B cell (primary cell): ENCODE measurements around the gene HSD11B1. TPM values are rescaled to one million over a fixed set of nuclear protein-coding genes. Genes with fewer than 3 reads are reported as not detected.

Experiments used
- ATAC-seq: fragments of 200-7000 bp; cut with Tn5 transposase; one replicate; pipeline ENCODE4 v1.10.0; 2021; ENCODE audit warnings: low read depth, mild to moderate bottlenecking, moderate number of reproducible peaks, moderate library complexity
- CTCF ChIA-PET: fragments of 350-600 bp; sonication (Branson Sonifier 250); formaldehyde crosslinking; loops from one replicate; lab custom pipeline; 2021; ENCODE audit warnings: antibody characterized with exemption, inconsistent platforms; lab: Charles Lee
- POLR2A ChIA-PET: fragments of 350-600 bp; sonication (Branson Sonifier 250); formaldehyde crosslinking; loops from one replicate; lab custom pipeline; 2021; ENCODE audit warnings: antibody characterized with exemption; lab: Charles Lee
- DNase-seq: peaks from one replicate; pipeline ENCODE4 v3.0.0; 2013
- H2AFZ ChIP-seq: 2 replicates; pipeline ENCODE4 v1.6.1; 2012; ENCODE audit warnings: mild to moderate bottlenecking, low read depth, low read length; ENCODE audit not compliant: insufficient read depth, poor library complexity, severe bottlenecking
- H3K27ac ChIP-seq, 2 donors: 1 replicate in 1 of 2; 2 replicates in 1 of 2; pipeline ENCODE4 v1.5.1; 2012 to 2013; ENCODE audit warnings: low read length in 2 of 2, mild to moderate bottlenecking in 2 of 2, moderate library complexity in 1 of 2
- H3K27me3 ChIP-seq, 4 experiments: fragments of 200-600 bp in 1 of 4; sonication (generic) in 1 of 4; replicated peaks in 1 of 4; 1 replicate in 2 of 4; 2 replicates in 2 of 4; pipeline versions ENCODE4 v1.6.1 to v1.7.0; 2013 to 2016; ENCODE audit warnings: low read length in 3 of 4, mild to moderate bottlenecking in 2 of 4, mixed read lengths in 1 of 4, moderate library complexity in 1 of 4; ENCODE audit not compliant: insufficient read depth in 4 of 4, control insufficient read depth in 3 of 4; ENCODE audit errors: control extremely low read depth in 1 of 4
- H3K36me3 ChIP-seq, 2 experiments: replicated peaks in 1 of 2; 1 replicate in 1 of 2; 2 replicates in 1 of 2; pipeline versions ENCODE4 v1.6.1 to v1.7.1; 2013; ENCODE audit warnings: low read length in 1 of 2; ENCODE audit not compliant: insufficient read depth in 2 of 2, control insufficient read depth in 1 of 2; ENCODE audit errors: control extremely low read depth in 1 of 2, extremely low read depth in 1 of 2
- H3K4me1 ChIP-seq, 2 donors: fragments of 200-600 bp in 1 of 2; sonication (generic) in 1 of 2; 1 replicate in 1 of 2; 2 replicates in 1 of 2; pipeline versions ENCODE4 v1.5.1 to v1.6.1; 2013 to 2017; ENCODE audit warnings: low read length in 2 of 2; ENCODE audit not compliant: control insufficient read depth in 2 of 2, insufficient read depth in 2 of 2
- H3K4me2 ChIP-seq: replicated peaks from 2 replicates; pipeline ENCODE3; 2012; ENCODE audit warnings: mild to moderate bottlenecking, low read depth, low read length; ENCODE audit not compliant: poor library complexity, severe bottlenecking
- H3K4me3 ChIP-seq, 5 experiments: fragments of 200-600 bp in 1 of 5; sonication (generic) in 1 of 5; 1 replicate in 3 of 5; 2 replicates in 2 of 5; pipeline versions ENCODE4 v1.5.1 to v1.7.0; 2011 to 2016; ENCODE audit warnings: low read length in 4 of 5, mild to moderate bottlenecking in 4 of 5, low read depth in 2 of 5, control low read depth in 1 of 5, moderate library complexity in 1 of 5; ENCODE audit not compliant: insufficient read depth in 1 of 5; ENCODE audit errors: control extremely low read depth in 1 of 5, extremely low read depth in 1 of 5
- H3K79me2 ChIP-seq: fragments of 200-600 bp; sonication (generic); one replicate; pipeline ENCODE4 v1.6.0; 2016; ENCODE audit warnings: low read length; ENCODE audit not compliant: control insufficient read depth, insufficient read depth
- H3K9ac ChIP-seq: fragments of 200-600 bp; sonication (generic); 2 replicates; pipeline ENCODE4 v1.6.1; 2017; ENCODE audit warnings: mild to moderate bottlenecking, low read length, moderate library complexity
- H3K9me3 ChIP-seq, 3 donors: one replicate each; pipeline versions ENCODE4 v1.6.1 to v1.7.1; 2013; ENCODE audit warnings: low read length in 2 of 3; ENCODE audit not compliant: control insufficient read depth in 2 of 3, insufficient read depth in 1 of 3; ENCODE audit errors: control extremely low read depth in 1 of 3
- H4K20me1 ChIP-seq: 2 replicates; pipeline ENCODE4 v1.6.0; 2012; ENCODE audit warnings: mild to moderate bottlenecking, low read length; ENCODE audit not compliant: insufficient read depth, control insufficient read depth, poor library complexity, severe bottlenecking
- H3K27ac Mint-ChIP-seq: one replicate; pipeline ENCODE4 v1.8.0; 2021; ENCODE audit warnings: mixed read lengths
- H3K27me3 Mint-ChIP-seq: one replicate; pipeline ENCODE4 v1.8.0; 2021; ENCODE audit warnings: mixed read lengths
- H3K4me1 Mint-ChIP-seq: one replicate; pipeline ENCODE4 v1.8.0; 2021; ENCODE audit warnings: mixed read lengths
- H3K4me3 Mint-ChIP-seq: one replicate; pipeline ENCODE4 v1.8.0; 2021; ENCODE audit warnings: mixed read lengths
- H3K9me3 Mint-ChIP-seq: one replicate; pipeline ENCODE4 v1.8.0; 2022; ENCODE audit warnings: mixed read lengths; ENCODE audit not compliant: insufficient read depth
- EZH2 ChIP-seq: IDR thresholded peaks from 2 replicates; pipeline ENCODE4 v1.6.1; 2012; ENCODE audit warnings: borderline replicate concordance, low read depth, mild to moderate bottlenecking, moderate library complexity, low read length; ENCODE audit not compliant: insufficient read depth, poor library complexity, severe bottlenecking
- WGBS: methylation state at CpG from one replicate; pipeline ENCODE4 v1.1.5; 2013; ENCODE audit warnings: missing lambda C conversion rate; ENCODE audit not compliant: insufficient coverage; 5-methylcytosine and 5-hydroxymethylcytosine counted together
- intact Hi-C: fragments of 100-400 bp; cut with micrococcal nuclease; formaldehyde crosslinking; loops from one replicate; pipeline ENCODE4 v1.10.0; 2022
- polyA plus RNA-seq: library from polyadenylated mRNA; depleted of rRNA; stranded (reverse); fragments of >200 nt; gene quantifications from 2 replicates; pipeline ENCODE4 v1.2.3, GENCODE V29; 2012
- total RNA-seq, 2 donors: library from RNA; stranded (reverse); fragments of 120-200 nt in 1 of 2; gene quantifications; 1 replicate in 1 of 2; 2 replicates in 1 of 2; pipeline versions ENCODE4 v1.2.3 to v1.2.4, GENCODE V29; 2013 to 2022
- TF ChIP-seq, protein P1 (sequence below): fragments of 200-600 bp; IDR thresholded peaks from one replicate; pipeline ENCODE4 v1.8.0; 2022; ENCODE audit warnings: antibody characterized with exemption, mild to moderate bottlenecking

Gene HSD11B1
- total and polyA plus RNA-seq, 2 donors (not counting 1 experiment from before 2014, with no cell fraction given) = not detected

DNA sequence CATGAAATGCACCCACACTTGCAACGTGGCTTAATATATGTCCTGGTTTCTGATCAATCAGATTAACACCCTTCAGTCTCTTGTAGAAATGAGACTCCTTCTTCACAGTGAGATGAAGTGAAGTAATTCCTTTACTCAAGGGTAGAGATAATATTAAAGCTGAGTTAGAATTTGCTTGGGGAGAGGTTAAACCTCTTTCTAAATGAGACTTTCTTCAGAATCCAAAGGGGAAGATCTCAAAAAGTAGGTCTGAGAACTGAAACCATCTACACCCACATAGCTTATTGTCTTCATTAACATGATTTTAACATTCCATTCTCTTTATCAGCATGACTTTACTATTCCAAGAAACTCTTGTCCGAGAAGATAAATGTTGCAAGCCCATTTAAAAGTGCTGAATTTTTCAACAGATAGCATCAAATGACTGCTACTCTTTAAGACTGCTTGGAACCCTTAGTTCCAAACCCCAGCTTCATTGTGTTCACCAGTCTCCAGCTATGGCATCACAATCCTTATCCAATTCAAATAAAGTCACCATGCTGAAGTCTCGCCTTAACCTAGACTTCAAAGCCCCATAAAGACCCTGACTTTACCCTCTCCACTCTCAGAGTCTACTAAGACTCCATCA, 32.0 kb downstream of the HSD11B1 start:
- H2AFZ ChIP-seq = no peak overlapping the region
- intact Hi-C loops = no loop called here

DNA sequence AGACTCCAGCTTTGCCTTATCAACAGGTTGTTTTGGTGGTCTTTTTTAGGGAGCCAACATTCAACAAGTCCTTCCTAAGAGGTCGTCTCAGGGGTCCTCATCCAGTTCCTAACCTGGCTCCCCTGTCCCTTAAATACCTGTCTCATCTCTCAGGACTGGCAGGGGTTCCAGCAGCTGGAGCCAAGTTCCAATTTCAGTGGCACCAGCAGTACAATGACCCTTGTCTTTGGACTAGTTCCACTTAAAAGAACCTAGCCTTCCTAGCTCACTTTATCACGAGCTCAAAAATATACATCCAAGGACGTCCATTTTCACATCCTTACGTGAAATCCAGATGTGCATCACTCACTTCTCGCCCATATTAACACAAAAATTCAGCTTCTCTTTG, 32.5 kb downstream of the HSD11B1 start:
- H3K27me3 Mint-ChIP-seq = no peaks in the 10 kb centered on the region
- TF ChIP-seq EZH2 = no peak
- TF ChIP-seq, protein P1, sequence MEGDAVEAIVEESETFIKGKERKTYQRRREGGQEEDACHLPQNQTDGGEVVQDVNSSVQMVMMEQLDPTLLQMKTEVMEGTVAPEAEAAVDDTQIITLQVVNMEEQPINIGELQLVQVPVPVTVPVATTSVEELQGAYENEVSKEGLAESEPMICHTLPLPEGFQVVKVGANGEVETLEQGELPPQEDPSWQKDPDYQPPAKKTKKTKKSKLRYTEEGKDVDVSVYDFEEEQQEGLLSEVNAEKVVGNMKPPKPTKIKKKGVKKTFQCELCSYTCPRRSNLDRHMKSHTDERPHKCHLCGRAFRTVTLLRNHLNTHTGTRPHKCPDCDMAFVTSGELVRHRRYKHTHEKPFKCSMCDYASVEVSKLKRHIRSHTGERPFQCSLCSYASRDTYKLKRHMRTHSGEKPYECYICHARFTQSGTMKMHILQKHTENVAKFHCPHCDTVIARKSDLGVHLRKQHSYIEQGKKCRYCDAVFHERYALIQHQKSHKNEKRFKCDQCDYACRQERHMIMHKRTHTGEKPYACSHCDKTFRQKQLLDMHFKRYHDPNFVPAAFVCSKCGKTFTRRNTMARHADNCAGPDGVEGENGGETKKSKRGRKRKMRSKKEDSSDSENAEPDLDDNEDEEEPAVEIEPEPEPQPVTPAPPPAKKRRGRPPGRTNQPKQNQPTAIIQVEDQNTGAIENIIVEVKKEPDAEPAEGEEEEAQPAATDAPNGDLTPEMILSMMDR = no peak
- no peaks in the 10 kb centered on the region for H3K4me1 ChIP-seq
- no peak overlapping the region for H3K4me2 ChIP-seq
- H3K36me3 ChIP-seq = no peaks in the 10 kb centered on the region
- 93% methylated on average over 1 of the region's 5 CpGs for WGBS
- H3K4me3 Mint-ChIP-seq = no peak overlapping the region
- ChIA-PET POLR2A (no interaction called here), CTCF (interaction anchor here (1.9 kb wide), 1 partner anchor 11 kb away, joined by 7 read pairs; no protein-coding TSS in a partner anchor)
- H3K4me1 Mint-ChIP-seq = no peaks in the 10 kb centered on the region
- no peak overlapping the region for H3K9ac ChIP-seq
- no peaks in the 10 kb centered on the region for H3K9me3 ChIP-seq
- H3K27ac ChIP-seq = no peak overlapping the region
- H3K79me2 ChIP-seq = no peaks in the 10 kb centered on the region
- DNase-seq (no peak), ATAC-seq (no peak)
- peaks cover 0 to 3% (median 0%) of the 10 kb centered on the region in 4 experiments for H3K27me3 ChIP-seq
- H2AFZ ChIP-seq = no peak overlapping the region
- H4K20me1 ChIP-seq = no peaks in the 10 kb centered on the region
- H3K9me3 Mint-ChIP-seq = no peaks in the 10 kb centered on the region
- intact Hi-C loops = no loop called here
- no peak overlapping the region for H3K27ac Mint-ChIP-seq
- H3K4me3 ChIP-seq = no peak overlapping the region

More for the DNA sequence above, 32.0 kb downstream of the HSD11B1 start:
- CTCF ChIA-PET = interaction anchor here (1.4 to 1.9 kb wide), 2 partner anchors 10 to 12 kb away, joined by 4 to 7 read pairs; no protein-coding TSS in a partner anchor
- TF ChIP-seq EZH2 = no peak
- TF ChIP-seq, protein P1 = no peak
- Mint-ChIP-seq H3K9me3 (no peaks in the 10 kb centered on the region), H3K4me1 (no peaks in the 10 kb centered on the region), H3K27ac (no peak overlapping the region), H3K27me3 (no peaks in the 10 kb centered on the region), H3K4me3 (no peak overlapping the region)
- H3K36me3 ChIP-seq = no peaks in the 10 kb centered on the region
- peaks cover 0 to 3% (median 0%) of the 10 kb centered on the region in 4 experiments for H3K27me3 ChIP-seq
- 100% methylated on average over 1 of the region's 3 CpGs for WGBS
- H3K4me3 ChIP-seq = no peak overlapping the region
- POLR2A ChIA-PET = no interaction called here
- ATAC-seq = no peak
- H3K9ac ChIP-seq = no peak overlapping the region
- H3K27ac ChIP-seq = no peak overlapping the region
- H3K4me2 ChIP-seq = no peak overlapping the region
- DNase-seq = no peak
- H3K4me1 ChIP-seq = no peaks in the 10 kb centered on the region
- no peaks in the 10 kb centered on the region for H3K9me3 ChIP-seq
- H3K79me2 ChIP-seq = no peaks in the 10 kb centered on the region
- H4K20me1 ChIP-seq = no peaks in the 10 kb centered on the region
